C4-2B (cell line): ENCODE measurements around the gene C4A.

Source experiments
- ZFX ChIP-seq: fragments of 450-650 bp; IDR thresholded peaks from 2 replicates; pipeline ENCODE4 v1.6.1; 2017
- TF ChIP-seq, protein P1 (sequence below): fragments of 450-650 bp; conservative IDR thresholded peaks from 2 replicates; pipeline ENCODE4 v1.5.1; 2017; ENCODE audit warnings: mild to moderate bottlenecking

DNA sequence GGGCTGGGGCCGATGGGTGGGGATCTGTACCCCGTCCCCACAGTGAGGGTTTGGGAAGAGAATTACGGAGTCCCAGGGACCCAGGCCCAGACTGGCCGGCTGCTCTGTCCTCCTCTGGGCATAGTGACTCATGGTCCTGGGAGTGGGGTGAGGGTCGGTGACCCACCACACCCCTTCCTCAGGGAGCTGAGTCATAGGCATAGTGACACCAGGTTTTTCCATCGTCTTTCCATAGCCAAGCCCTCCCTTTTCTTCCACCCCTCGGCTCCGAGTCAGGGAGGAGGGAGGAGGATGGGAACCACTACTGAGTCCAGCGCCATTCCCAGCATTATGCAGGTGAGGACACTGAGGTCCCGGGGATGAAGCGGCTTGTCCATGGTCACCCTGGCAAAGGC is 65.2 kb downstream of the C4A start:
- TF ChIP-seq, protein P1, sequence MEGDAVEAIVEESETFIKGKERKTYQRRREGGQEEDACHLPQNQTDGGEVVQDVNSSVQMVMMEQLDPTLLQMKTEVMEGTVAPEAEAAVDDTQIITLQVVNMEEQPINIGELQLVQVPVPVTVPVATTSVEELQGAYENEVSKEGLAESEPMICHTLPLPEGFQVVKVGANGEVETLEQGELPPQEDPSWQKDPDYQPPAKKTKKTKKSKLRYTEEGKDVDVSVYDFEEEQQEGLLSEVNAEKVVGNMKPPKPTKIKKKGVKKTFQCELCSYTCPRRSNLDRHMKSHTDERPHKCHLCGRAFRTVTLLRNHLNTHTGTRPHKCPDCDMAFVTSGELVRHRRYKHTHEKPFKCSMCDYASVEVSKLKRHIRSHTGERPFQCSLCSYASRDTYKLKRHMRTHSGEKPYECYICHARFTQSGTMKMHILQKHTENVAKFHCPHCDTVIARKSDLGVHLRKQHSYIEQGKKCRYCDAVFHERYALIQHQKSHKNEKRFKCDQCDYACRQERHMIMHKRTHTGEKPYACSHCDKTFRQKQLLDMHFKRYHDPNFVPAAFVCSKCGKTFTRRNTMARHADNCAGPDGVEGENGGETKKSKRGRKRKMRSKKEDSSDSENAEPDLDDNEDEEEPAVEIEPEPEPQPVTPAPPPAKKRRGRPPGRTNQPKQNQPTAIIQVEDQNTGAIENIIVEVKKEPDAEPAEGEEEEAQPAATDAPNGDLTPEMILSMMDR, result no peak
- no peak for TF ChIP-seq ZFX
